Skeletal muscle satellite cell (primary cell): Measurements from ENCODE around the gene PXK. TPM values are rescaled to one million over a fixed set of nuclear protein-coding genes. Genes with fewer than 3 reads are reported as not detected.
A peak's percentile ranks its signal among the peaks of the same experiment; 100 is the strongest.
"Not testable (repeated sequence)": the region's sequence is repeated elsewhere in the genome, so short reads cannot be mapped to it uniquely, and the experiment has no call there.

Experiments
- H3K27me3 ChIP-seq: 2 replicates; pipeline ENCODE4 v1.7.0; 2013; ENCODE audit warnings: low read length; ENCODE audit not compliant: control insufficient read depth, insufficient read depth
- H3K36me3 ChIP-seq: 2 replicates; pipeline ENCODE4 v1.7.0; 2013; ENCODE audit warnings: mild to moderate bottlenecking, control low read depth, low read length; ENCODE audit not compliant: insufficient read depth
- H3K4me1 ChIP-seq: 2 replicates; pipeline ENCODE4 v1.7.0; 2013; ENCODE audit warnings: low read length; ENCODE audit not compliant: control insufficient read depth, insufficient read depth
- H3K4me2 ChIP-seq: 2 replicates; pipeline ENCODE4 v1.7.0; 2013; ENCODE audit warnings: mild to moderate bottlenecking, low read length
- H3K4me3 ChIP-seq: 2 replicates; pipeline ENCODE4 v1.7.0; 2013; ENCODE audit warnings: low read length
- H3K9ac ChIP-seq: 2 replicates; pipeline ENCODE4 v1.7.0; 2013; ENCODE audit warnings: mild to moderate bottlenecking, low read depth, low read length, moderate library complexity
- H3K9me3 ChIP-seq: replicated peaks from 2 replicates; pipeline ENCODE4 v1.7.0; 2013; ENCODE audit warnings: mild to moderate bottlenecking, control low read depth, low read length
- total RNA-seq: library from RNA; depleted of rRNA; stranded (reverse); fragments of >200 nt; gene quantifications from 2 replicates; pipeline ENCODE4 v1.2.3, GENCODE V29; 2012; rRNA removed

Gene PXK
- 22.1 and 25.3 TPM in 2 replicates for total RNA-seq

GRCh38 chr3:58332575-58333188 is at the start of gene PXK:
Gene PXK, plus strand, starts transcription at chr3:58332892. Its CDS starts 97 bp downstream, at chr3:58332989.
- Histone ChIP-seq H3K9ac (peak within 1 kb of the TSS; percentile 88), H3K36me3 (no peaks in the 10 kb centered on the region), H3K4me1 (peaks cover 34% of the 10 kb centered on the region), H3K4me3 (peak within 1 kb of the TSS; percentile 93), H3K9me3 (no peaks in the 10 kb centered on the region), H3K27me3 (no peaks in the 10 kb centered on the region), H3K4me2 (peak within 1 kb of the TSS; percentile 98)

GRCh38 chr3:58285334-58285733 is 47.4 kb upstream of the PXK start:
- Histone ChIP-seq H3K4me2 (no peak overlapping the region), H3K9ac (no peak overlapping the region), H3K27me3 (no peaks in the 10 kb centered on the region), H3K36me3 (no peaks in the 10 kb centered on the region), H3K4me1 (no peaks in the 10 kb centered on the region), H3K4me3 (no peak overlapping the region), H3K9me3 (no peaks in the 10 kb centered on the region)

- no peak overlapping the region for H3K4me3 ChIP-seq
- H3K9me3 ChIP-seq, result no peaks in the 10 kb centered on the region
- no peaks in the 10 kb centered on the region for H3K4me1 ChIP-seq
- no peaks in the 10 kb centered on the region for H3K36me3 ChIP-seq
- H3K4me2 ChIP-seq, result no peak overlapping the region
- no peak overlapping the region for H3K9ac ChIP-seq
- H3K27me3 ChIP-seq, result no peaks in the 10 kb centered on the region
These were observed 45.3 kb upstream of the PXK start for GRCh38 chr3:58287354-58287753.

GRCh38 chr3:58288011-58288728 is 44.5 kb upstream of the PXK start:
- Histone ChIP-seq H3K27me3 (no peaks in the 10 kb centered on the region), H3K4me3 (no peak overlapping the region), H3K9ac (no peak overlapping the region)

GRCh38 chr3:58288964-58289613 is 43.6 kb upstream of the PXK start:
- not testable (repeated sequence) for H3K4me3 ChIP-seq, H3K4me2 ChIP-seq, H3K4me1 ChIP-seq, H3K9me3 ChIP-seq, H3K36me3 ChIP-seq, H3K27me3 ChIP-seq, H3K9ac ChIP-seq

More at GRCh38 chr3:58288011-58288728, 44.5 kb upstream of the PXK start:
- H3K9me3 ChIP-seq, result no peaks in the 10 kb centered on the region
- no peak overlapping the region for H3K4me2 ChIP-seq
- H3K36me3 ChIP-seq, result no peaks in the 10 kb centered on the region
- no peaks in the 10 kb centered on the region for H3K4me1 ChIP-seq

- H3K9me3 ChIP-seq, H3K36me3 ChIP-seq, H3K4me2 ChIP-seq, H3K9ac ChIP-seq, H3K27me3 ChIP-seq, H3K4me1 ChIP-seq, H3K4me3 ChIP-seq: not testable (repeated sequence)
These were observed 42.2 kb upstream of the PXK start for GRCh38 chr3:58290446-58290845.

GRCh38 chr3:58291671-58292338 is 40.9 kb upstream of the PXK start:
- Histone ChIP-seq H3K27me3 (no peaks in the 10 kb centered on the region), H3K4me1 (no peaks in the 10 kb centered on the region), H3K4me2 (no peak overlapping the region), H3K36me3 (no peaks in the 10 kb centered on the region), H3K9ac (no peak overlapping the region), H3K9me3 (no peaks in the 10 kb centered on the region), H3K4me3 (no peak overlapping the region)

- Histone ChIP-seq H3K4me1 (no peaks in the 10 kb centered on the region), H3K9ac (no peak overlapping the region), H3K27me3 (peaks cover 2% of the 10 kb centered on the region), H3K9me3 (no peaks in the 10 kb centered on the region), H3K36me3 (no peaks in the 10 kb centered on the region), H3K4me3 (no peak overlapping the region), H3K4me2 (no peak overlapping the region)
These were observed 39.8 kb upstream of the PXK start for GRCh38 chr3:58292866-58293265.

GRCh38 chr3:58293516-58293915 is 39.2 kb upstream of the PXK start:
- no peaks in the 10 kb centered on the region for H3K9me3 ChIP-seq
- no peak overlapping the region for H3K4me3 ChIP-seq
- no peaks in the 10 kb centered on the region for H3K4me1 ChIP-seq
- no peaks in the 10 kb centered on the region for H3K36me3 ChIP-seq
- H3K4me2 ChIP-seq, result no peak overlapping the region
- peaks cover 9% of the 10 kb centered on the region for H3K27me3 ChIP-seq
- H3K9ac ChIP-seq, result no peak overlapping the region

- no peak overlapping the region for H3K9ac ChIP-seq
- H3K9me3 ChIP-seq, result no peaks in the 10 kb centered on the region
- no peaks in the 10 kb centered on the region for H3K4me1 ChIP-seq
- no peak overlapping the region for H3K4me3 ChIP-seq
- peaks cover 18% of the 10 kb centered on the region for H3K27me3 ChIP-seq
- no peak overlapping the region for H3K4me2 ChIP-seq
- no peaks in the 10 kb centered on the region for H3K36me3 ChIP-seq
These were observed 36.4 kb upstream of the PXK start for GRCh38 chr3:58296269-58296668.

GRCh38 chr3:58296843-58297242 is 35.8 kb upstream of the PXK start:
- no peak overlapping the region for H3K4me3 ChIP-seq
- H3K4me1 ChIP-seq, result no peaks in the 10 kb centered on the region
- H3K9ac ChIP-seq, result no peak overlapping the region
- no peaks in the 10 kb centered on the region for H3K36me3 ChIP-seq
- H3K4me2 ChIP-seq, result no peak overlapping the region
- H3K27me3 ChIP-seq, result peaks cover 23% of the 10 kb centered on the region
- no peaks in the 10 kb centered on the region for H3K9me3 ChIP-seq
